Mucosa of rectum (tissue), 2 donors: Measurements from ENCODE around the gene INPP4B.

Source experiments
- H3K27ac ChIP-seq, 2 donors: one replicate each; pipeline ENCODE4 v1.7.0; 2013; ENCODE audit warnings: inconsistent platforms in 2 of 2, low read depth in 2 of 2, low read length in 2 of 2
- H3K27me3 ChIP-seq, 2 donors: one replicate each; pipeline ENCODE4 v1.7.0; 2013; ENCODE audit warnings: low read length in 2 of 2; ENCODE audit not compliant: control insufficient read depth in 2 of 2, insufficient read depth in 2 of 2
- H3K36me3 ChIP-seq, 2 donors: one replicate each; pipeline ENCODE4 v1.7.0; 2013; ENCODE audit warnings: low read length in 2 of 2; ENCODE audit not compliant: control insufficient read depth in 2 of 2, insufficient read depth in 2 of 2
- H3K4me1 ChIP-seq, 2 donors: one replicate each; pipeline ENCODE4 v1.7.0; 2013; ENCODE audit warnings: low read length in 2 of 2, mild to moderate bottlenecking in 1 of 2; ENCODE audit not compliant: control insufficient read depth in 2 of 2, insufficient read depth in 2 of 2
- H3K4me3 ChIP-seq, 2 donors: one replicate each; pipeline ENCODE4 v1.7.0; 2013; ENCODE audit warnings: low read length in 2 of 2
- H3K9ac ChIP-seq, 2 donors: one replicate each; pipeline ENCODE4 v1.7.0; 2013; ENCODE audit warnings: low read length in 2 of 2, low read depth in 1 of 2, mild to moderate bottlenecking in 1 of 2
- H3K9me3 ChIP-seq, 2 donors: one replicate each; pipeline ENCODE4 v1.7.0; 2013; ENCODE audit warnings: low read length in 2 of 2; ENCODE audit not compliant: control insufficient read depth in 2 of 2
- donor health status: healthy.
- donor health status: Normal muscosa, but diverticular disease.

Gene INPP4B

DNA sequence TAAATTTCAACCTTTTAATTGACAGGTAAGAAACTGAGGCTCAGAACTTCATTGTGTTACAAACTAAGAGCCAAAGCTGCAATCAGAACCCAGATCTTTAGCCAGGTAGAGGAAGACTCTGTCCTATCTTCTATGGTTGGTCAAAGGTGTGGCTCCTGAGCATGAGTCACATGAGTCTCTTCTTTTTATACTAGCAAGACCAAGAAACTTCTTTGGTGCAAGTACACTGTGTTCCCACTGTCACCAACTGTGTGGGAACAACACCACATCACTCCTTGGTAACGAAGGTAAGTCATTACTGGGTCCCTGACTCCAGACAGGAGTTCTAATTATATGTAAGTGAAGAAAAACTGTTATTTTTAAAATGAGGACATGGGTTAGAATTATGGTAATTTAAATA lies 290.1 kb downstream of the INPP4B start:
- Histone ChIP-seq H3K27me3 (no peaks in the 10 kb centered on the region), H3K4me3 (no peak overlapping the region), H3K9me3 (no peaks in the 10 kb centered on the region), H3K36me3 (no peaks in the 10 kb centered on the region), H3K27ac (no peak overlapping the region), H3K4me1 (peaks cover 0 to under 1% of the 10 kb centered on the region in 2 donors), H3K9ac (no peak overlapping the region)

DNA sequence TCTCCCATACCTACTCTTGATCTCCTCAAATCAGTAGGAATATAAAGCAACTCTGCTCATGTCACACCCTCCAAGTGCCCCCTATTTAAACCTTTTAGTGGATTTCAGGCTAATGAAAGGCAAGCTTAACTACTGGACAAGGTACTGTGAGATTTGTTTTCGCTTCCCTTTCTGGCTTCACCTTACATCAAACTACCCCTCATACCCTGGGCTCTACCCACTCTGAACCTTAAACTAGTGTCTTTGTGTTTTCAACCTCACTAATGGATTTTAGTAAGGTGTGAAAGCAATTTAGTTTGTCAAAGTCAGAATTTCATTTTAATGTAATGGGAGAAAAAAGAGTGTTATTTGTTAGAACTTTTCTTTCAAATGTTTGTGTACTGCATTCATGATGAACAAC lies 291.7 kb downstream of the INPP4B start:
- Histone ChIP-seq H3K9ac (no peak overlapping the region), H3K4me1 (peaks cover 0 to 14% of the 10 kb centered on the region in 2 donors), H3K36me3 (no peaks in the 10 kb centered on the region), H3K4me3 (no peak overlapping the region), H3K27me3 (no peaks in the 10 kb centered on the region), H3K27ac (no peak overlapping the region), H3K9me3 (no peaks in the 10 kb centered on the region)

DNA sequence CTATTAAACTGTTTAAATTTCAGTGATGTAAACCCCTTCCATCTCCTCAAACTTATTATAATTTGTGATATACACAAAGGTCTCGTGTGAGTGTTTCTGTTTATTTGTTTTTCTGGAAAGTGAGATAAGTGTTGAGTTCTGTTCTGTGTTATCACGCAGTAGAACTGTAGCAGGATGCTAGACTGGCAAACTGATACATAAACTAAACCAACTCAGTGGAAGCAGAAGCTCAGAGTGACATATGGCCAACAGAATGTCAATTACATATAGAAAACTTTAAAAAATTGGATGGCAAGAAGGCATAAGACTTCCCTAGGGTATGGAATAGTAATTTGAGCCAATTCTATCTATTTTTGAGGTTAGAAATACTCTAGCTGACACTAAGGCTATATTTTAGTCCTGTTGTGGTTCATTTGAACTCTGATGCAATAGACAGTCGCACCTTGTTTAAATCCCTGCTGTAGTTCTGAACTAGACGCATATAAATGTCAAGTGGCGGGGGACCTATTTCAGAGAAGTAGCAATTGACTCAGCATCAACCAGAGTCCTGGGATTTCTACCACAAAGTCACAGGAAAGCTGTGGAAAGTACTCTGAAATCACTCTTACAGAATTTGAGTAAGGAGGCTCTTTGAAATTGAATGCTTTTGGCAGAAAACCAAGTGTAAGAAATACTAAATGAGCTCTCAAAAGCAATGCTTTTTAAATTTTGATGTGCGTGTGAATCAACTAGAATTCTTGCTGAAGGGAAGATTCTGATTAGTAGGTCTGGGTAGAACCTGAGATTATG lies 294.4 kb downstream of the INPP4B start:
- Histone ChIP-seq H3K4me3 (no peak overlapping the region), H3K9ac (no peak overlapping the region), H3K4me1 (peaks cover 0 to 16% of the 10 kb centered on the region in 2 donors), H3K9me3 (no peaks in the 10 kb centered on the region), H3K27ac (no peak overlapping the region), H3K36me3 (no peaks in the 10 kb centered on the region), H3K27me3 (no peaks in the 10 kb centered on the region)

DNA sequence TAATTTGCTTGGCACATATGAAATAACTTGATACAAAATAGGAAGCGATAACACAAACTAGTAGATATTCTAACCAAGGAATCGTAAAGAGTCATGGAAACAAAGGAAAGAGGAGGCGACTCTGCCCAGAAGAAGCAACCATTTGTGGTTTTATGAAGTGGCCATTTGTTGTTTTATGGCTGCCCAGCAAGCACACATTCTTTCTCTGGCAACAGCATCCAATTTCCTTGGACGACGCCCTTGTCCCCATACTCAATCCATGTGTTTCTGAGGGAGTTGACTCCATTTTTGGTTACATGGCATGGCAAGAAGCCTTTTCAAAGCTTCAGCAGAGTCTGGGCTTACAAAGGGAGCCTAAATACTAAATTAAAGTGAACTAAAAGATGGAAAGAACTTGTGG lies 295.1 kb downstream of the INPP4B start:
- H3K36me3 ChIP-seq: no peaks in the 10 kb centered on the region
- H3K9ac ChIP-seq: no peak overlapping the region
- H3K4me1 ChIP-seq: peaks cover 0 to 16% of the 10 kb centered on the region in 2 donors
- no peak overlapping the region for H3K4me3 ChIP-seq
- peak overlapping the region; percentile 25 to 27 for H3K27ac ChIP-seq
- H3K27me3 ChIP-seq: no peaks in the 10 kb centered on the region
- no peaks in the 10 kb centered on the region for H3K9me3 ChIP-seq

DNA sequence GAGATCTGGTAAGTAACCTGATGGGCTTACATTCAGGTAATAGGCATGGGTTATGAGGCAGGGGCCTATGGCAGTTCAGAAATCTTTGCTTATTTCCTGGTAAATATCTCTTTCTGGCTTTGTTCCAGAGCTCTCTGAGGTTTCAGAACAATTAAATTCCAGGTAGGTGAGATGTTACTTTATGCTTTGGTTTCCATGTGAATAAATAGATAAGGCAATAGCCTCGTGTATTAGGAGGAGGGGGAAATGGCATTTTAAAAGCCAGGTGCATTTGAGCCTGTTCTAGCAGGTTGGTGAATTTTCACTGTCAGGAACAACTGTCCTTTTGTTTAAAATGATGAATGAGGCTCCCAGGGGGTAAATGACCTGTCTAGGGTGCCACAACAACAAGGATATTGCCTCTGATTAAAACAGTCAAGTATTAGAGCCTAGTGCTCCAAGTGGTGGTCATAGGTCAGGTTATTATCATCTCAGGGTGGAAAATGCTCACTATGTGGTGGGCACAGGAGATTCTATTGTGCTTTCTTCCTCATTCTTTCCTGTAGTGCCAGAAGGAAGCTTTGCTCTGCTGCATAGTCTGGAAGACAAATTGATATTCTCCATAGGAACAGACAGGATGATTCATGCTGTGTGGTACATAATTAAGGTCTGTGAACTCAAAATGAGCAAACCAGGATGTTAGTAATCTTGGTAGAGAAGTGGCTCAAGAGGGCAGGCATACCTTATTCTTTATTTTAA lies 296.2 kb downstream of the INPP4B start:
- peaks cover 0 to 16% of the 10 kb centered on the region in 2 donors for H3K4me1 ChIP-seq
- no peaks in the 10 kb centered on the region for H3K27me3 ChIP-seq
- no peaks in the 10 kb centered on the region for H3K36me3 ChIP-seq
- peak overlapping the region in 1 of 2 donors; percentile 41 for H3K4me3 ChIP-seq
- H3K9me3 ChIP-seq: no peaks in the 10 kb centered on the region
- peak overlapping the region; percentile 58 to 71 for H3K27ac ChIP-seq
- H3K9ac ChIP-seq: no peak overlapping the region

DNA sequence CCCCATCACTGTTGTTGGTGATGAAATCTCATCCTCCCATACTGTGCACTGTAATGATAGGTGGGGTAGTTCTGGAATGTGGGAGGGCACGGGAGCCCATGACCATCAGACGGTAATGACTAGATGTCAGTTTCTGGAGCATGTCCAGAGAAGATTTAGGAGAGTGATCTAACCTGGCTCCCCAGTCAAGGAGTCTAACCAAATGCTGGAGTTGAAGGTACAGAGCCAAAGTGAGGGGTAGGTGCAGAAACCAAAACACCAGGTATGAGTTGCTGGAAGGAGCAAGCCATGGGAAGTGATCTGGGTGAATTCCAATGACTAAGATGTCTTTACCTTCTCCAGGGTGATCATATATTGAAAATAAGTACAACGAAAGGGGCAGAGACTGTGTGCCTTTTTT lies 296.9 kb downstream of the INPP4B start:
- H3K4me3 ChIP-seq: no peak overlapping the region
- H3K27ac ChIP-seq: peak overlapping the region; percentile 16 to 71
- H3K9ac ChIP-seq: no peak overlapping the region
- peaks cover 0 to 16% of the 10 kb centered on the region in 2 donors for H3K4me1 ChIP-seq
- no peaks in the 10 kb centered on the region for H3K9me3 ChIP-seq
- H3K36me3 ChIP-seq: no peaks in the 10 kb centered on the region
- no peaks in the 10 kb centered on the region for H3K27me3 ChIP-seq

DNA sequence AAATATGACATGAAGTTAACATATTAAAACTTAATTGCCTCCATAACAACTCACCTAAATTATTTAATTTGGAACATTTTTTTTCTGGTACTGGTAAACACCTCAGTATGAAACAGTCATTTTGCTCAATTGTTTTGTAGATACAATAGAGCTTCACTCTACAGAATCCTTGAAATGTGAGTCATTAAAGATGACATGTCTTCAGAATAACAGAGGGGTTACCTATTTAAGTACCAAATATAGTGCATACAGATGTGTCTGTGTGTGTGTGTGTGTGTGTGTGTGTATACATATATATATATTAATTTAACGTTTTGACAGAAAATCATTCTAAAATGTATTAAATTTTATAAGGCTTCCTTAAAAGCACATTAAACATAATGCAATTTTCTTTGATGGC lies 297.6 kb downstream of the INPP4B start:
- no peak overlapping the region for H3K27ac ChIP-seq
- no peak overlapping the region for H3K4me3 ChIP-seq
- H3K4me1 ChIP-seq: peaks cover 0 to 16% of the 10 kb centered on the region in 2 donors
- H3K9me3 ChIP-seq: no peaks in the 10 kb centered on the region
- H3K9ac ChIP-seq: no peak overlapping the region
- H3K36me3 ChIP-seq: no peaks in the 10 kb centered on the region
- H3K27me3 ChIP-seq: no peaks in the 10 kb centered on the region

DNA sequence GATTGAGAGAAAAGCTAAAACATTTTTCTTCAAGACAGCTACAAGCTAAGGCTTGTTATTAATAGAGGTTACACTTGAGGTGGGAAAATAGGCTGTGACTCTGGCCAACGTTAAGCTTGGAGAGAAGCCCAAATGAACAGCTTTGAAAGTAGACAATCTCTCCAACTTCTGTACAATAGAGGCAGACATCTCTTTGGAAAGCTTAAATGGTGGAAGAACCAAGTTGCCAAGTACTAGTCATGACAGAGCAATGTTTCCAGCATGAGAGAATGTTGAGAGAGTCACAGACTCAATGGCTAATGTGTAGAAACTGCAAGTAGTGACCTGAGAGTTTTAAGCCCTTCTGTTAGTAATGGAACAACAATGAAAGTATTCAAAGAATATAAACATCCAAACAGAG lies 298.1 kb downstream of the INPP4B start:
- Histone ChIP-seq H3K4me3 (no peak overlapping the region), H3K9me3 (no peaks in the 10 kb centered on the region), H3K27ac (no peak overlapping the region), H3K9ac (no peak overlapping the region), H3K4me1 (peaks cover 0 to 16% of the 10 kb centered on the region in 2 donors), H3K36me3 (no peaks in the 10 kb centered on the region), H3K27me3 (no peaks in the 10 kb centered on the region)

DNA sequence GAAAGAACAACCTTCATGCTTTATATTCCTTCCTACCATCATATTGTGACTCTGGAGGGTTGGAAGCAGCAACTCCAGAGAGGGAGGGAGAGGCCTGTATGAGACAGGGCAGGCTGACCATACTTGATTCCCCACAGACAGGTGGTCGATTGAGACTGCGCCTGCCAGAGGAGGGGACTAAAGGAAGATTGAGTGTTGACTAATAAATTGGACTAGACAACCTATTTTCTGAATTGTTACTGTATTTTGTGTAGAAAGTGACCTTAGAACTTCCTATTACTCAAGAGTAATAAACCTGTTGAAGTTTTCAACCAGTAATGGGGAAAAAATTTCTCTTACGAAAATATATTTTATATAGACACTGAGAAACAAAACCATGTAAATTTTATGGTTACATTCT lies 301.5 kb downstream of the INPP4B start:
- Histone ChIP-seq H3K9me3 (no peaks in the 10 kb centered on the region), H3K4me3 (no peak overlapping the region), H3K9ac (no peak overlapping the region), H3K4me1 (peaks cover 0 to 3% of the 10 kb centered on the region in 2 donors), H3K36me3 (no peaks in the 10 kb centered on the region), H3K27me3 (no peaks in the 10 kb centered on the region), H3K27ac (no peak overlapping the region)

DNA sequence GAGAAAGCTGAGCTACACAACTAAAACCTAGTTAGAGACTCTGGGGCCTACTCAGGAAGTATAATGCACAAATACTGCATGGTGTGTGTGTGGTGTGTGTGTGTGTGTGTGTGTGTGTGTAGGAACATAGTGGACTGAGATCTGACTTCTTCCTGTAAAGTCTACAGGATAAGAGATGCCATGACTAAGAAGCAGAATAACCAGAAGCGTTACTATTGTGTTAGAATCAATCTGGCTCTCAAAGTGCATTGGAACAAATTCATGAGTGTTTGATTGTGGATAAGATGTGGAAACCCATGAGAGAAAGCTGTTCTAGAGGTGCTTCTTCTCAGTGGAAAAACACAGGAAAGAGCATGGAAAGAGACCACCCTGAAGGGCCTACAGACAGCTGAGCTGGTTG lies 302.1 kb downstream of the INPP4B start:
- no peak overlapping the region for H3K4me3 ChIP-seq
- no peak overlapping the region for H3K27ac ChIP-seq
- no peaks in the 10 kb centered on the region for H3K36me3 ChIP-seq
- no peak overlapping the region for H3K9ac ChIP-seq
- H3K4me1 ChIP-seq: no peaks in the 10 kb centered on the region
- H3K27me3 ChIP-seq: no peaks in the 10 kb centered on the region
- no peaks in the 10 kb centered on the region for H3K9me3 ChIP-seq
